NT2/D1 (cell line): ENCODE measurements around the gene MSMP.

Experiments
- YY1 ChIP-seq: IDR thresholded peaks from 2 replicates; pipeline ENCODE4 v1.6.1; 2011; ENCODE audit not compliant: insufficient read length, insufficient read depth
- ZNF274 ChIP-seq: IDR thresholded peaks from 2 replicates; pipeline ENCODE4 v1.6.1; 2011; ENCODE audit warnings: mild to moderate bottlenecking, low read depth, low read length

- TF ChIP-seq YY1 (no peak), ZNF274 (no peak)
Measured at GRCh38 chr9:35718721-35719511, 35.2 kb downstream of the MSMP start.
